GM21515 (cell line): ENCODE results near the gene FNDC1.
"Not testable (repeated sequence)": the region's sequence is repeated elsewhere in the genome, so short reads cannot be mapped to it uniquely, and the experiment has no call there.

Experiments used
- ATAC-seq: cut with Tn5 transposase; IDR thresholded peaks from one replicate; pipeline ENCODE4 v1.9.1; 2021; ENCODE audit not compliant: unreplicated experiment

Gene FNDC1

DNA sequence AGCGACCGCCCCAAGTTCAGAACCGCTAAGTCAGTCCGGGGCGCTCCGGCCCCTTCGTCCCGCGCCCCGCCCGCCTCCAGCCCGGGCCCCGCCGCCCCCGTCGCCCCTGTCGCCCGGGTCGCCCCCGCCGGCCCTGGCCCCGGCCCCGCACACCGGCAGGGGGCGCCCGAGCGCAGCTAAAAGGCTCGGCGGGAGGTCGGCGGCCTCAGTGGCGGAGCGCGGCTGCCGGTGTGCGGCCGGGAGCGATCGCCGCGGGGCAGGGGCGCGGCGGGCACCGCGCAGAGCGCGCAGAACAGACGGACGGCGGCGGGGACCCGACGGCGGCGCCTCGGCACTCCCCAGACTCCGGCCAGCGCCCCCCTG, at the start of gene FNDC1:
Gene FNDC1 (plus strand): TSS at position 208 of the 363 bp plus-strand sequence. CDS start 197 bp downstream, outside the sequence.
- no peak for ATAC-seq

DNA sequence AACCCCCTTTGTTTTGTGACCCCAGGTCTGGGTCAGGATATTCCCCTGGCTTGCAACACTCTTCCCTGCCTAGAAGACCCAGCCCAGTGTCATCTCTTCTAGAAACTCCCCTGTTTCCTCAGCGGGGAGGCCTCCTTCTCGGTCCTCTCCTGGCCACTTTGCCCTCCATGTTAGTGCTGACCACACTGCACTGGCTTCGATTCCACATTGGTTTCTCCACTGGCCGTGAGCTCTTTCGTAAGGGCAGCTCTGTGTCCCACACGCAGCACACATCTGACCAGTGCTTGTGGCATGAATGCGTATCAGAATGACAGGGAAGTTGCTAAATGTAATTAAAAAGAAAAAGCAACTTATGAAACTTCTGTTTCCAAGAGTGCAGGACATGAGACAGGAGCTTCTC, 49.4 kb upstream of the FNDC1 start:
- ATAC-seq: no peak

DNA sequence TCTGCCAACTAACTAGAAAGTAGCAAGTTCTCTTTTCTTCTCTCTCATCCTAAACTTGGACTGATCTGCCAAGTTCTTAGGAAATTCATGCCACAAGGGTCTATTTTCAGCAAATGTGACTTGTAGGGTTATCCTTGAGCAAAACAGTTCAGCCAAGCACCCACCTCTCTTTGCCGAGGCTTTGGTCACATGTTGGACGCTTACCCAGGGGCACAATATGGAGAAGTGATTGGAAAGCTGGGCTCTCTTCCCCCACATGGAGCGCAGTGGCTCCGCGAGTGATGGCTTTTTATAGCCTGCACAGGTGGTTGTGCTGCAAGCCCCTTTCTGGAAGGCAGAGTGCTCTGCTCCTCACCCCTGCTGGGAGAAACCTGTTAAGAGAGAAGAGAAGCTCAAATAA, 47.7 kb upstream of the FNDC1 start:
- ATAC-seq: no peak

DNA sequence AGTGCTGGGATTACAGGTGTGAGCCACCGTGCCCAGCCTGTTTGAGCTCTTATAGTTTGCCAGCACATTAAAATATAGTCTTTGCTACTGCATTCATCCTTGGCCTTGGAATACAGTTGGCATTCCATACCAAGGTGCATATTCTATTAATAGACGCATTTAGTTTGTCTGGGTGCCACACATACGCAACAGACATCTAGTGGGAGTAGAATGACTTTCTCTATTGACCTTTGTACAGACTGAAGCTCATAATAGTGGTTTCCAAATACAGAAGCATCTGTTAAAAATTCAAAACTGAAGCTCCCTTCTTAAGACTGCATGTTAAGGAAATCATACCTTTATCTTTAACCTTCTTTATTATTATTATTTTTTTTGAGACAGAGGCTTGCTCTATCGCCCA, 46.7 kb upstream of the FNDC1 start:
- no peak for ATAC-seq

DNA sequence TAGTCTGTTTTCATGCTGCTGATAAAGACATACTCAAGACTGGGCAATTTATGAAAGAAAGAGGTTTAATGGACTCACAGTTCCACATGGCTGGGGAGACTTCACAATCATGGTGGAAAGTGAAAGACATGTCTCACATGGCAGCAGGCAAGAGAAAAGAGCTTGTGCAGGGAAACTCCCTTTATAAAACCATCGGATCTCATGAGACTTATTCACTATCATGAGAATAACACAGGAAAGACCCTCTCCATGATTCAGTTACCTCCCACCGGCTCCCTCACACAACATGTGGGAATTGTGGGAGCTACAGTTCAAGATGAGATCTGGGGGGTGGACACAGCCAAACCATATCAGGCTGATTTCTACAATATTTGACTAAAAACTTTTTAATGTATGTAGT, 45.4 kb upstream of the FNDC1 start:
- not testable (repeated sequence) for ATAC-seq

DNA sequence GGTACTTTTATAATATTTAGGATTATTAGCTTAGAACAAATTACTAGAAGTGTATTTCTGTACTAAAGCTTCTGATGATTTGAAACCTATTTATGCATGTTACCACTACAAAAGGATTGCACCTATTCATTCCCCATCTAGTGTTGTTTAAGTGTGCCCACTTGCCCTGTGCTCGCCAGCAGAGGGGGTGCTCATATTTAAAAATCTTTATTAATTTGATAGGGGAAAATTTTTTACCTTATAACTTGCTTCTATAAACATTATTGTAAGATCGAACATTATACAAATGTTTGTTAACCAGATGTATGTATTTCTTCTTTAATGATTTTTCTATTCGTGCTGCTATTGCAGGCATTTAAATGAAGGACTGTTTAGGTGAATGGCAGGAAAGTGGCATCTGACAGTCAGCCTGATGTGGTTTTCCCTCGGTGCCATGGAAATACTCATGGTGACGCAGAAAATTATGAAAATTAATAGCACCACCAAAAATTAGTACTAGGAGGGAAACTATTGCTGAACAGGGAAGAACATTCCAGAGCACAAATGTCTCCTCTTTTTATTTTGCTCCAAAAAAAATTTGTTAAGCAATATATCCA, 44.1 kb upstream of the FNDC1 start:
- no peak for ATAC-seq

DNA sequence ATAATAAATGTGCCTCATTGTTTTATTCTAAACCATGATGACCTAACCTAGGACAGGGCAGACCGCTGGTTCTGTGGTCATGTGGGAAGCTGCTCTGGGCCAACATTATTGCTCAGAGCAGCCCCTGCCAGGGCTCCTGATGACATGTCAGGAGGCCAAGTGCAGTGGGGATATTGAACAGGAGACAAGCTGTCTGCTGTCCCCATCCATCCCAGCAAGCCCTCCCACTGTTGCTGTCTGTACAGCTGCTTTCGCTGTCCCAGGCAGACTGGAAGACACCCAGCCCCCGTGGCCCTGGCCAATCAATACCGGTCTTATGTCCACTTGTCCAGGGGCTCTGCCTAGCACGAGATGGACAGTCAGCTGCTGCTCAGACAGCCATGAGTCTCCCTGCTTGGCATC, 43.2 kb upstream of the FNDC1 start:
- ATAC-seq: no peak

DNA sequence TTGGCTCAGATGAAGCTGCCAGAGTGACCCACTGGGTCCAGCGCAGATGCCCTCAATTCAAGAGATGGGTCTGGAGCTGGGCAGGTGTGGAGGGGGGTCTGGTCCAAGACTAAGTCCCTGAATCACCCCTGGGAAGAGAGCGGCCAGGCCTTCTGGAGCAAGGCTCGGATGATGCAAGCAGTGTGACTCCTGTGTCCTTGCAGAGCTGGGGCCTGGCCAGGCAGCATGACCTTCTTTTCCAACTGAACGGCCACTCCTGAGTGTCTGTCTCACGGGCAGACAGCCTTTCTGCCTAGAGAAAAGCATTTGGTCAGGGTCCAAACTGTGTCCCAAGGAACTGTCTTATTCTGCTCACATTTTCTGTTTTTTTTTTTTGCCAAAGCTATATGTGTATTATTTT, 42.6 kb upstream of the FNDC1 start:
- ATAC-seq: no peak

DNA sequence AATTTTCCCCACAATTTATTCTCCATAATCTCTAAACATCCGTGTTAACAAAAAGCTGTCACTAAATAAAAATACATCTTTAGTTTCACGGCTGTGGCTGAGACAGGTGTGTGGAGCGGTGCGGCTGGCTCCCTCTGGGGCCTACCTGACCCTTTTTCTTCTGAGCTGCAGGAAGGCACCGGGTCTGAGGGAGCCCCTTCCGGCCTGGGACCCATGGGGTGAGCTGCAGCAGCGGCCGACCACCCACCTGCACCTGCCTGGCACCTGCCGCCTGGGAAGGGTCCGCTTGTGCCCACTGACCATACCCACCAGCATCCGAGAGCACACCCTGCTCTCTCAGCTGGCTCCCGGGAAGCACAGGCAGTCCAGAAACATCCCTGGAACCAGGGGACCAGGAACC, 41.5 kb upstream of the FNDC1 start:
- no peak for ATAC-seq

DNA sequence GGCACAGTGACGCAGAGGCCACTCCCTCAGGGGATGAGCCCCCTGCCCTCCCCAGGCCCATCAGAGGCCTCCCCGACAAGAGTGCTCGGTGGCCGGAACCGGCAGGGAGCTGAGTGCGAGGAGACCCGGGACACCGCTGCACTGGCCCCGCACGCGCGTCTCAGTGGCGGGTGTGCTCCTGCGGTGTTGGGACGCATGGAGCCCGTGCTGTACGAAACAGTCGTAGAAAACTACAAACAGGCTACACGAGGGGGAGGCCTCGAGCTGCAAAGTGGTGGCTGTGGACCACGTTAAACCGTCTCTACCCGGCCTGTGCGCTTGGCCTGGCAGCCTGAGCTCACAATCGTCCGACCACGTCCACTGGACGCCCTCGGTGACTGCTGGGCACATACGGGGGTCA, 40.2 kb upstream of the FNDC1 start:
- ATAC-seq: no peak

DNA sequence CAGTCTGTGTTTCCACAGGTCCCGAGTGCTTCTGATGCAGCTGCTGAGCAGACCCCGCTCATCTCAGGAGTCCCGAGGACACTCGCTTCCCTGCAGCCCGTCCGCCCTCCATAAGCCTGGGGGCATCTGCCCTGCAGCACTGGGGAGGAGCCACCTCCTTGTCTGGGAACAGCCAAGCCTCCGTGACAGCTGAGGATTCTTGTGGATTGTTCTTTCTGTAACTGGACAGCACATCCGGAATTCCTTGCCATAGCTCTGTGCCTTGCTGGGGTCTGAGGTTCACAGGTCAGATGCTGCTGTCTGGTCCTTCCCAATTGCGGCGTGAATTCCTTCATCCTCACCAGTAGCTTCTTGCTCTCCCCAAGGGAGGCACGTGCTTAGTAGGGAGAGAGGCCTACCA, 38.4 kb upstream of the FNDC1 start:
- ATAC-seq: no peak

DNA sequence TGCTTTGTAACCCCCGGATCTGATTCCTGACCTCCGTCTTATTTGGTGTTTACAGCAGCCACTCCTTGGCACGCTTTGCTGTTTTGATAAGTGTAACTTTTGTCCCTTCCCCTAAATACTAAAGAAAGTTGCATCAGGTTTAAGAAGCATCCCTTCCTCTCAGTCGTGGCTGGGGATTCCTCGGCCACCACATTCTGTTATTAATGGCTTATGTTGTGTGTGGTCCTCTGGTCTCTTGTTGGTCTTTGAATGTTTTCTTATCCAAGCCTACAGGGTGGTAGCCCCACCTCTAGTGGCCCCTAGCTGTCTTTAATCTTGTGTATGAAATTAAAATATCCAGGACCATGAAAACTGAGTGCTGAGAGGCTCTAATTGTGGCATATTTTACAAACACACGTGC, 37.5 kb upstream of the FNDC1 start:
- no peak for ATAC-seq

DNA sequence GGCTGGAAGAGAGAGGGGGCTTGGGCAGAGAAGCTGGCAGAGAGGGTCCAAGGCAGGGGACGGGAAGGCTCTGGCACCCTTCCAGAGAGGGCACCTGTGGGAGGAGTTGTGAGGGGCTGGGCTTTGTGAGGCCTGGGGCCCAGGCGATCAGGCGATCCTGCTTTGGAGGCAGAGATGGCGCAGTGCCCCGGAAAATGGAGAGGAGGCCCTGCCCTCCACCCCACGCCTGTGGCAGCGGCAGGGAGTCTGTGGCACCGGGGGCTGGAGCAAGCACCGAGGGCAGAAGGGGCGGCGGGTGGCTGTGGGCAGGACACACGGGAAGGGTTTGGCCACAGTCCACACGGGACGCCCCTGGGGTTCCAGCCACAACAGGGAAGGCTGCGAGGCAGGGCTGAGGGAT, 36.5 kb upstream of the FNDC1 start:
- ATAC-seq: no peak

DNA sequence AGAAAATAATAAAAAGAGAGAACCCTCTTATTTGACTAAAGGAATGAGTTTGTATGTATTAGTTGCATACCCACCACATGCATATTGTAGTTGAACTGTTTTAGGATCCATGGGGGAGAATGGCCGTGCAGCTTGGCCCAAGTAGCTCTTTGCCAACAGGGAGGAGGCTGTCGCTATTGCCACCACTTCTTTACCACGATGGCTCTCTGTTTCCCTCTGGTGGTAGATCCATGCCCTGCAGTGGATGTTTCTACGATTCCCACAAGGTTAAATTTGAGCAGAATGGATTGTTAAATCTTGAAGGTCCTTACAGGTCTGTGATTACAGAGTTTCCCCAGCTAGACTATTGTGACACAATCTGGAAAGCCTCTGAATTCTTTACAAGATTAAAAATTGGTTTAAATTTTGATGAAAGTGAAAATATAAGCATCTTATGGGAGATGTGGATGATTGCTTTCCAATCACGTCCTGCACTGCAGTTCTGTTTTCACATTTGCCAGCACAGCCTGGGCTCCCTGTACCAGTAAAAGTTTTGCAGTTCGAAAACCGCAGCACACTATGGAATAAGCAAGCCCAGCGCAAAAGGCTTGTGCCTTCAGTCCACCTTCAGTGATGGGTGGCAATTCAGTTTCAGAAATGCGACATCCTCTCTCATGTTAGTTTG, 34.4 kb upstream of the FNDC1 start:
- ATAC-seq: no peak

DNA sequence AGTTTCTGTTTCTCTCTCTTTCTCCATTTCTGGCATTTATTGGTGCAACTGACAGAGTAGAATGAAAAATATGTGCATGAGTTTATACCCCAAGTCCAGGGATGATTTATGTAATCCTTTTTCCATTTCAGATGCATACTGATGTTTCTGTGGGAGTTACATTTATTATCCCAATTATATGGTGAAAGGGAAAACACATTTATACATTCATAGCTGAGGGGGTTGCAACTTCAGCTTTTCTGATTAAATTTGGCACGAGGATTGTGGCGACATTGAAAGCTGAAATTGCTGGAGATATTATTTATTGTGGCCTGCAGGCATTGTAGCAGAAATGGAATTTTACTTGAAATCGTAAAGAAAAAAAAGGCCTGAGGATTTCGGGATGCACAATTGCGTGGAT, 31.5 kb upstream of the FNDC1 start:
- no peak for ATAC-seq

DNA sequence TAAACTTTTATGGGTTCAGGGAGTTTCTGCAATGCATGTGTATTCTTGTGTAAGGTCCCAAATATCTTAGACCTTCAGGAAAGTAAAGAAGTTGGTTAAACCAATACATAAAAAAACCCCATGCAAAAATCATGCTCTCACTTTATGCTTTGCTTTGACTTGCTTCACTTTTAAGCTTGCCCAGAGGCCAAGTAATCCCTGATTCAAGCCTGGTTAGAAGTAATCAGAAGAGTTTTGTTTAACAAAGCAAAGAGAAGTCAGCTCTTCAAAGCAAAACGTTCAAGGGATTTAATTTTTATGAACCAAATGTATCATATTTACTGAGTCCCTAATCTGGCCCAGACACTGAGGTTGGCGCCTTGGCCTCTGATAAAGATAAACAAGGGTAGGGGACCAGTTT, 26.7 kb upstream of the FNDC1 start:
- no peak for ATAC-seq

DNA sequence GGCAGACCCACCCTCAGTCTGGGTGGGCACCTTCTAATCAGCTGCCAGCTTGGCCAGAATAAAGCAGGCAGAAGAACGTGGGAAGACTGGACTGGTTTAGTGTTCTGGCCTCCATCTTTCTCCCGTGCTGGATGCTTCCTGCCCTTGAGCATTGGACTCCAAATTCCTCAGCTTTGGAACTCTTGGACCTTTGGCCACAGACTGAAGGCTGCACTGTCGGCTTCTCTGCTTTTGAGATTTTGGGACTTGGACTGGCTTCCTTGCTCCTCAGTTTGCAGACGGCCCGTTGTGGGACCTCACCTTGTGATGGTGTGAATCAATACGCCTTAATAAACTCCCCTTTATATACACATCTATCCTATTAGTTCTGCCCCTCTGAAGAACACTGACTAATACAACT, 20.6 kb upstream of the FNDC1 start:
- ATAC-seq: no peak

DNA sequence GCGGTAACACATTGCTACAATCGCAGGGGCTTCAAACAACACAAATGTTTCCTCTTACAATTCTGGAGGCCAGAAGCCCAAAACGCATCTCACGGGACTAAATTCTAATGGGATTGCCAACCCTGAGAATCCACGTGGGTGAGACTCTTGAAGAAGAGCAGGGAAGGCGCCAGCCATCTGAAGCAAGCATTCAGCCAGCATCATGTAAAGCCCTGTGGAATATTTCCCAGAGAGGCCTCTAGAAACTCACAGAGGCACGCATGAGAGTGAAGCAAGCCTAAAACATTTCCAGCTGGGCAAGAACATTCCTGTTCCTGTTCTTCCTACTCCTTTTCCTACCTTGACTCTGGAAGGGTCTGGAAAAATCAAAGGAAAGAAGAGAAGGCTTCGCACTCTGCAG, 19.6 kb upstream of the FNDC1 start:
- no peak for ATAC-seq

DNA sequence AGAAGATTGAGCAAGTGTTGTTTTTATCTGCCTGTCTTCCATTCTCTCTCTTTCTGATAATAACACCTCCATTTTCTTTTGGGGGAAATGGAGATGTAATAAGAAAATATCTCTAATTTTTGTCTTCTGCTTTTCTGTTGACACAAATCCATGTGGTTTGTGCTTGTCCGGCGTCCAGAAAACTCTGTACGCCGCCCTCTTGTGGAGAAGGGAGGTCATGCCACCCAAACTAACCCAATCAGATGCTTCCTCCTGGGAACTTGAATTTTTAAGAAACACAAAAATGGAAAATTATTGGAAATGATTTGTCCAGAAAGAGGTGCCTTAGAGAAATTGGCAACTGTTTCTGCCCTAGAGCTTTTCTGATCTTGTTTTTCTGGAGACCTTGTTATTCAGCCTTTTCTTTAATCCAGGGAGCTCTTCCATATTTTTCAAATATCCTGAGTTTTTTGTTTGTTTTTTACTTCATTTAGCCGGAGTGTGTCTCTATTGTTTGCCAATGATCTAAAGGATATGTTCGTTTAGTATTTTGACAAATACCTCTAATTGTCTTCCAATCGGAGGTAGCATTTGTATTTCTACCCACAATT, 17.8 kb upstream of the FNDC1 start:
- no peak for ATAC-seq

DNA sequence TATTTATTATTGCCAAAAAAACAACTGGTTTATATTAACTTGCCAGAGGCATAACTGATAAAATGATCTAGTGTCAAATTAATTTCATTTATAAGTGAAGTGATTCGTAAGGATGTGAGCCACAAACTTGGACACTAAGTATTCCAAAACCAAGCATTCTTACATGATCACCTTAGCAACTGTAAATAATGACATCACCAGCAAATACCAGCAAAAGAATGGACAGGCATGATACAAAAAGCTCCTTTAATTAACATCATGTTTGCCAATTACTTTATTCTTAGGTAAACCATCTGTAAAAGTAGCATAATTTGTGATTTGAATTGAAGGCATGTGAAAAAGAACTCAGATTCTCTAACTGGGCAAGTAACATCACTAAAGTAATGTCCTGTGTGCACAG, 17.2 kb upstream of the FNDC1 start:
- no peak for ATAC-seq

DNA sequence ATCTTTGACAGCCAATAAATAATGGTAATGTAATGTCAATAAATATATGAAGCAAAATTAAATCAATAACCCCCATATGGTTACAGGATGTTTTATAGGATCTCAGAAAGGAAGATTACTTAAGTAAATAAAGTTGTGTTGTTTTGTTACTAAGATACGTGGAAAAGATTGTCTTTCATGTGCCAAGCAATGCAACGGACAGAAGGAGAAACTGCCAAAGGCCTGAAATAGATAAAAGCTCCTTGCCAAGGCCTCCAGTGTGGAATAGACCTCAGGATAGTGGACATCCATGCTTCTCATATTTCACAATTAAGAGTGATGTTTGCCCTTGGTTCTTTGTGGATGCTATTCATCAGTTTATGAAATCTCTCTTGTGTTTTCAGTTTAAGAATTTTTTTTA, 16.4 kb upstream of the FNDC1 start:
- no peak for ATAC-seq

DNA sequence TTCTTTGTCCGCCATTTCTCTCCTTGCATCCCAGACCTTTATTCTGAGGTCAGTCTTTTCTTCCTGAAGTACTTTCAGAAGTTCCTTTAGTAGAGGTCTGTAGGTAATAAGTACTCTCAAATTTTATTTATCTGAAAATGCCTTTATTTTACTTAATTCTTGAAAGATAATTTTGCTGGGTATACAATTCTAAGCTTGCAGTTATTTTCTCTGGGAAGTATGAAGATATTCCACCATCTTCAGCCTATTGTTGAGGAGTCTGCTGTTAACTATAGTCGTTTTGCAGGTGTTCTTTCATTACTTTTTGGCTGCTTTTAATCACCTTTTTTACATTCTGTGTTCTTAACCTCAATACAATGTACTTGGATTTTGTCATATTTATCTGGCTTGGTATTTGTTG, 13.5 kb upstream of the FNDC1 start:
- no peak for ATAC-seq

DNA sequence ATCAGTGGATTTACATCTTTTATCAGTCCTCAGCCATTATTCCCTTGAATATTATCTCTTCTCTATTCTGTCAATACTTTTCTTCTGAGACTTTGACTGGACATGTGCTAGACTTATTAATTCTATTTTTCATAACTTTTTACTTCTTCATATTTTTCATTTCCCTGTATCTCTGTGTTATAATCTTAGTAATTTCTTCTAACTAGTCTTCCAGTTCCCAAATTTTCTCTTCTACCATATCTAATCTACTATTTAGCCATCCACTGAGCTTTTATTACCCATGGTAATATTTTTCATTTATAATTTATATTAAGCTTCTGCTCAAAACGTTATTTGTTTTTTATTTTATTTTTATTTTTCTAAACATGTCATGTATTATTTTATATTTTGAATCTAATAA, 13.1 kb upstream of the FNDC1 start:
- no peak for ATAC-seq
